NCI-H2227 (cell line): ENCODE data around the gene MT1F.

Experiments used
- DNase-seq: peaks from one replicate; lab custom pipeline; 2025; ENCODE audit not compliant: unreplicated experiment; lab: John Stamatoyannopoulos, UW

The MT1F gene

GRCh38 chr16:56625140-56625942 is 32.4 kb upstream of the MT1F start, which contains the start of gene MT1E:
TSS of gene MT1E (plus strand) at chr16:56625781. CDS start at chr16:56625852, 71 bp downstream.
- DNase-seq: peak; percentile 59

- no peak for DNase-seq
Measured at GRCh38 chr16:56625943-56626654, 31.7 kb upstream of the MT1F start.

GRCh38 chr16:56626685-56627084 is 31.1 kb upstream of the MT1F start:
- no peak for DNase-seq

- DNase-seq: peak; percentile 17
Measured at GRCh38 chr16:56628486-56629350, 29.0 kb upstream of the MT1F start.

GRCh38 chr16:56629531-56629930 is 28.2 kb upstream of the MT1F start:
- DNase-seq: no peak

GRCh38 chr16:56630134-56630533 is 27.6 kb upstream of the MT1F start:
- no peak for DNase-seq

- no peak for DNase-seq
Measured at GRCh38 chr16:56631197-56631596, 26.6 kb upstream of the MT1F start.

- no peak for DNase-seq
Measured at GRCh38 chr16:56631832-56632155, 26.0 kb upstream of the MT1F start.

GRCh38 chr16:56632156-56632847 is 25.5 kb upstream of the MT1F start, which contains the start of gene MT1M:
TSS of gene MT1M (plus strand) at chr16:56632659. CDS start at chr16:56632732, 73 bp downstream.
- peak; percentile 64 for DNase-seq

GRCh38 chr16:56632848-56633365 is 24.9 kb upstream of the MT1F start:
- DNase-seq: no peak

- DNase-seq: no peak
Measured at GRCh38 chr16:56633535-56633934, 24.2 kb upstream of the MT1F start.

GRCh38 chr16:56634715-56635440 is 22.9 kb upstream of the MT1F start:
- no peak for DNase-seq

GRCh38 chr16:56635441-56635967 is 22.3 kb upstream of the MT1F start:
- no peak for DNase-seq

GRCh38 chr16:56636616-56637413 is 20.9 kb upstream of the MT1F start:
- DNase-seq: no peak

GRCh38 chr16:56637814-56638750 is 19.7 kb upstream of the MT1F start, which contains the start of gene MT1A:
TSS of gene MT1A (plus strand) at chr16:56638666. CDS start at chr16:56638739, 73 bp downstream.
- DNase-seq: no peak

GRCh38 chr16:56639045-56639444 is 18.7 kb upstream of the MT1F start:
- no peak for DNase-seq

- no peak for DNase-seq
Measured at GRCh38 chr16:56640076-56640475, 17.7 kb upstream of the MT1F start.

GRCh38 chr16:56641166-56641565 is 16.6 kb upstream of the MT1F start:
- DNase-seq: no peak
